ENCODE data around the gene RUVBL2.
A peak's percentile ranks its signal among the peaks of the same experiment; 100 is the strongest.

RUVBL2 gene

DNA sequence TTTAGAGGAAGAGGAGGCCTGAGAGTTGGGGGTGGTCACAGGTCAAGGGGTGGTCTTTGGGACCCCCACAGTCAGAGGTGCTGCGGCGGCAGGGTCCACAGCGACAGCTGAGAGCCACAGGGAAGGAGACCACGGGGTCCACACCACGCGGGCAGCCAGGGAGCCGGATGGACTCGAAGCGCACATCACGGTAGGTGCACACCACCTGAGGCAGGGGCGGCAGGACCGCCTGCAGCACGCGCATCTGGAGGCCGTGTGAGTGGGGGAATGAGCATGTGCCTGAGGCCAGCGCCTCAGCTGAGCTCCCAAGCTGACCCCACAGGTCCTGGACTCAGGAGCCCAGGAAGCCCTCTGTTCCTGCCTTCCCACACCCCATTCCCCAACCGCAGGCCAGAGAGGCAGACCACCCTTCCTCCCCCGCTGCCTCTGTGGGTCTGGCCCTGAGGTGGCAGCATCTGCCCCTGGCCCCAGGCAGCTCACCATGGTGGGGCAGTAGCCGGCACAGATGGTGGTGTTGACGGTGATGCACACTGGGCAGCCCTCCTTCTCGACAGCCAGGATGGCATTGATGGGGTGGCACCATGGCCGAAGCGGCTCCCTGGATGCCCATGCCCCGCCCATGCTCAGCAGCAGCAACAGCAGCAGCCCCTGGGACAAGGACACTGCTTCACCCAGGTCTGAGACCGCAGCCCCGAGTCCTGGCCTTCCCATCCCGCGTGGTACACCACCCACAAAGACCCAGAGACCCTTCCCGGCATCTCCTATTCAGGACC lies 22.6 kb downstream of the RUVBL2 start:
- TF ChIP-seq, protein P1, sequence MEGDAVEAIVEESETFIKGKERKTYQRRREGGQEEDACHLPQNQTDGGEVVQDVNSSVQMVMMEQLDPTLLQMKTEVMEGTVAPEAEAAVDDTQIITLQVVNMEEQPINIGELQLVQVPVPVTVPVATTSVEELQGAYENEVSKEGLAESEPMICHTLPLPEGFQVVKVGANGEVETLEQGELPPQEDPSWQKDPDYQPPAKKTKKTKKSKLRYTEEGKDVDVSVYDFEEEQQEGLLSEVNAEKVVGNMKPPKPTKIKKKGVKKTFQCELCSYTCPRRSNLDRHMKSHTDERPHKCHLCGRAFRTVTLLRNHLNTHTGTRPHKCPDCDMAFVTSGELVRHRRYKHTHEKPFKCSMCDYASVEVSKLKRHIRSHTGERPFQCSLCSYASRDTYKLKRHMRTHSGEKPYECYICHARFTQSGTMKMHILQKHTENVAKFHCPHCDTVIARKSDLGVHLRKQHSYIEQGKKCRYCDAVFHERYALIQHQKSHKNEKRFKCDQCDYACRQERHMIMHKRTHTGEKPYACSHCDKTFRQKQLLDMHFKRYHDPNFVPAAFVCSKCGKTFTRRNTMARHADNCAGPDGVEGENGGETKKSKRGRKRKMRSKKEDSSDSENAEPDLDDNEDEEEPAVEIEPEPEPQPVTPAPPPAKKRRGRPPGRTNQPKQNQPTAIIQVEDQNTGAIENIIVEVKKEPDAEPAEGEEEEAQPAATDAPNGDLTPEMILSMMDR (conservative IDR thresholded peaks at IDR 0.05) = no peak
- H3K27ac ChIP-seq = no peak overlapping the region

DNA sequence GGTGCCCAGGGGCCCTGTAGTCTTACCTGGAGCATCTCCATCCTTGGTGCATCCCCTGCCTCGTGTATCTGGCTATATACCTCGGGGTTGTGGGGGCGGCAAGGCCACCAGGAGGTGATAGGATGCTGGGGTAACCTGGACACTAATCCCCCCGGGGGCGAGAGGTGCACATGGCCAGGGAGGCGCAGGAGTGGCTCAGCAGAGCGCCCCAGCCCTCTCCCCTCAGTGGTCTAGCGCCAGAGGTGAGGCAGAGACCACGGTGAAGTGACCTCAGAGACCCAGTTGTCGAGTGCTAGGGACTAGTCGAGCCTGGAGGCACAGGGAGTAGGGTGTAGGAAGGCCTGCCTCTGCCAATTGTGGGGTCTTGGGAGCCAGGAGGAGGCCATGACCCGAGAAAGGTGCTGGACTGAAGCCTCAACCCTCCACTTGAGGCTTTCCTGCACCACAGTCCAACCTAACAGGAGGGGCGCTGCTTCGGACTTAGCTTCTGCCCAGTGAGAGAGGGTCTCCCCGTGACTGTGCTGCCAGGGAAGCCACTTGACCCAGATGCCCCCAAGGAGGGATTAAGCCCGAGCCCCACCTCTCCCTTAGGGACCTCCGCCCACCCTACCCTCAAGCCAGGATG lies 23.5 kb downstream of the RUVBL2 start, which contains the start of gene LHB:
Gene LHB, minus strand, starts transcription at position 51 of the 625 bp plus-strand sequence. Its CDS starts 10 bp downstream, at position 41.
- TF ChIP-seq, protein P1 (conservative IDR thresholded peaks at IDR 0.05) = no peak
- peak within 1 kb of the TSS; percentile 57; the same call in 1 of the 2 replicates for H3K27ac ChIP-seq

DNA sequence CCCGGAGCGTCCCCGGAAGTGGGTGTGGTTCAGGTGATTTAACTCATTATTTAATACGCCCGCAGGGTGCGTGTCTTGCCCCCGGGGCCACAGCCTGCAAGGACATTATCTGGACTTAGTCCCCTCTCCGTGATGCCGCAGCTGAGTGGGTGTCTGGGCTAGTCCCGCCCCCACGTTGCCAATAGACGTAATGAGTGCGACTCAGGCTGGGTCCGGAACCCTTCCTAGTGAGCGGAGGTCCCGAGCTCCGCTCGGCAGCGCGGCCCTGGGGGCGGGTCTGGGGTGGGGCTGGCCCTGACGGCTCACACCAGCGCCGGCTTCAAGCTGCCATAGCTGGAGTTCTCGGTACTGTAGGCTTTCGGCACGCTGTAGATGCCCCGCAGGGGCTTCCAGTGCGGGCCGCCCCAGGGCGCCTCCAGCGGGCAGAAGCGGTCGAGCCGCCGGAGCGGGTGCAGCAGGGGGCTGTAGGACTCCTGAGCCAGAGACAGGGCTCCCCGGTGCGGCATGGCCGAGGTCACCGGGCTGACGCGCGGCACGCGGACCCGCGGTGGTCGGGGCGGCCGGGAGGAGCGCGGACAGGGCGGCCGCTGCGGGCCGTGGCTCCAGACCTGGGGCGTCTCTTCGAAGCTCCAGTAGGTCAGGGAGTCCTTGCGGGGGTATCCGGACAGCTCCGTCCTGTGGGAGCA lies 24.1 kb downstream of the RUVBL2 start:
- TF ChIP-seq, protein P1 (conservative IDR thresholded peaks at IDR 0.05) = peak; percentile 74
- peak overlapping the region; percentile 57; the same call in 1 of the 2 replicates for H3K27ac ChIP-seq

DNA sequence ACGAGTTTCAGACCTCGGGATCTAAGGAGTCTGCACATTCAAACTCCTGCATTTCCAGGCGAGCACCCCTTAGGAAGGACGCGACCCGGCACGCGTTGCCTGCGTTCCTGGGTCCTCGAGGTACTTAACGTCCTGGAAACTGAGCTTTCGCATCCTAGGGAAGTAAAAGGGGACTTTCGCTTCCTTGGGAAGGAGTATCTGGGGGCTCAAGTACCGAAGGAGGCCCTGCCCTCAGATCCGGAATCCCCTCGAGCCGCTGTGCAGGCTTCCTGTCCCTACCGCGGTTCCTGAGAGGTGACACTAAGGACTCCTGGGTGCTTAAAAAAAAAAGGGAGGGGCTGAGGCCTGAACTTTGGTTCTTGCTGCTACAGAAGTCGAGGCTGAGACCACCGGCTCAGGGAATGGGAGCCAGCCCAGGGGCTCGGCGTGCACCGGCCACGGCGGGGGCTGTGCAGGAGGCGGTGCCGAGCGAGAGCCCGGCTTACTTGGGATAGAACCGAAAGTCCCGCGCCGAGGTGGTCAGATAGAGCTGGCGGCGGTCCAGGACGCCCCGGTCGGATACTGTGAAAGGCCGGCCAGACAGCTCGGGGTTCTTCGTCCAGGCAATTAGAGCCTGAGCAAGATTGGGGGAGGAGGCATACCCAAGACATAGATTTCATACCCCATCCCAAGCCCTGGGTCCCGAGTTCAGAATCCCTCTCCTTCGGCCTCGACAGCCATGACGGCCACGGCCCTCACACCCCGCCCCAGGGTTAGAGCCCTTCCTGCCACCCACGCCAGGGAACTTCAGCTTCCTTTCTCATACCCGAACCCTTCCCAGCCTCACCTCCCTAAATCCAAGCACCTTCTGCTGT lies 24.9 kb downstream of the RUVBL2 start:
- peak overlapping the region; percentile 57; the same call in 1 of the 2 replicates for H3K27ac ChIP-seq

DNA sequence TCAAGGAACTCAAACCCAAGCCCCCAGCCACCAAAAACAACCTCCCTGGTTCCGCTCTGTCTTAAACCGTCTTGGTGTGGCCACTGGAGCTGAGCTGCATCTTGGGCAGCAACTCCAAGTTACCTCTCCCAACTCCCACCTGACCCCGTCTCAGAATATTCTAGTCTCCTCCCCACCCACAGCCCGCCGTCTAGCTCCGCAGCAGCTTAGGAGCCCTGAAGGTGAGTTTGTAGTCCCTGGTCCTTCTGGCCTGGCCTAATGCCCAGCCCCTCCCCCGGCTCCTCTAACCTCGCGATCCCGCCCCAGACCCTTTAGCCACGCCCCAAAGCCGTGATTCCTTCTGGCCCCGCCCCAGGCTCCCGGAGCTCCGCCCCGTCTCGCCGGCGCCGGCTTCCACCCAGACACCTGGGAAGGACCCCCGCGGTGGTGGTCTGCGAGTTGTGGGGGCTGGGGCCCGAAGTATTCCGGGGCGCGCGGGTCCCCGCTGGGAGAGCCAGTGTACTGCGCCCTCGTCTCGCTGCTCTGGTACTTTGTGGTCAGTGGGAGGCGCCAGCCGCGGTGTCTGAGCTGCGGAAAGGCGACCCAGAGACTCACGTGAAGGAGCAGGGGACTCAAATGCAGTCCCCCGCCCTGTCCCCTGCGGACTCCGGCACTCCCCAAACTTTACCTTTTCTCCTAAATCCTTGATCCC lies 25.7 kb downstream of the RUVBL2 start:
- no peak overlapping the region; the same call in 1 of the 2 replicates for H3K27ac ChIP-seq
- TF ChIP-seq, protein P1 (conservative IDR thresholded peaks at IDR 0.05) = peak; percentile 20; the same call in 1 of the 2 replicates

DNA sequence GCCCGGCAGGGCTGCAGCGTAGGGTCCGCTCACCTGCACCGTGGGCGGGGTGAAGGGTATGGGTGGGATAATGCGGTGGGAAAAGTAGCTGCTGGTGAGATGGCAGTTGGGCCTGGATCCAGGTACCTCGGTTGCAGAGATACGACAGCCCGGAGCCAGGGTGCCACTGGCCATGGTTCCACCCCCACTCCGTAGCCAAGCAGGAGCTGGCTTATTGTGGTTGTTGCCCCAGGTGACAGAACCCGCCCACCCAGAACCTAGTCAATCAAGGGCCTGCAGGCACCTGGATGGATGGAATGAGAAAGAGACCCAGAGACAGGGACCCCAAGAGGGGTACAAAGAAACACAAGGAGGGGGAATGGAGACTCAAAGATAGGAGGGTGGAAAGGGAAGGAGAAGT lies 26.7 kb downstream of the RUVBL2 start:
- TF ChIP-seq, protein P1 (conservative IDR thresholded peaks at IDR 0.05) = no peak
- H3K27ac ChIP-seq = no peak overlapping the region

Data from VCaP (cell line).